GM21723 (cell line): ENCODE data around the gene IL16.
"Not testable (repeated sequence)": the region's sequence is repeated elsewhere in the genome, so short reads cannot be mapped to it uniquely, and the experiment has no call there.

ENCODE experiments used
- ATAC-seq: cut with Tn5 transposase; IDR thresholded peaks from one replicate; pipeline ENCODE4 v1.9.1; 2021; ENCODE audit warnings: mild to moderate bottlenecking, moderate library complexity; ENCODE audit not compliant: unreplicated experiment

Gene IL16

DNA sequence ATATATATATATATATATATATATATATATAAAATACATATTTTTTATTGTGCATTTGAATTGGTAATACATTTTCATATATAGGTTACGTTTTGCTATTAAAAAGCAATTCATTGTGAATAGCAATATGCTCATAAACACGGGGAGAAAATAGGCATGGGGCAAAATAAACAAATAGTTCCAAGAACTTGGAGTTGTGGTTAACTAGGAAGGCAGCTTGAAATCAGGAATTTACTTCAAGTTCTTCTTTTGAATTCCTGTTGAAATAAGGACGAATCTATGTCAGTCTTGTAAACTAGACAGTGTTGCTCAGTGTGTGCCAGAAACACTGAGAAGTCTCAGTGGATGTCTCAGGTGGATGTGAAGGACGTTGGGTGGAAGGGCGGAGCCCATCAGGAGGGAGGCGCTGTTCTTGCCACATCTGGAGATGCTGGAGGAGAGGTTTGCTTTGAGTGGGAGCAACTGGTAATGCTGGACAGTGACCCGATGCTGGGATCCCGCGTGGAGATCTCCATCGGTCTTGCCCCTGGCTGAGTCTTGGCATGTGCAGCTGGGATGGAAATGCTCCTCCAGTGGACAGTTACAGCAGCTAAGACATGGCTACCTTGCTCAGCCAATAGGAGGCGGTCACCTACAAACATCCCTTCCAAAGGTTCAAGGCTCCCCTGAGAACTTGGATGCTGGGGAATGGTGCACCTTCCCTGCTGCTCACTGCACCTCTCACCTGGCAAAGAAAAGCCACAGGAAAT is 2.5 kb downstream of the IL16 start:
- no peak for ATAC-seq

DNA sequence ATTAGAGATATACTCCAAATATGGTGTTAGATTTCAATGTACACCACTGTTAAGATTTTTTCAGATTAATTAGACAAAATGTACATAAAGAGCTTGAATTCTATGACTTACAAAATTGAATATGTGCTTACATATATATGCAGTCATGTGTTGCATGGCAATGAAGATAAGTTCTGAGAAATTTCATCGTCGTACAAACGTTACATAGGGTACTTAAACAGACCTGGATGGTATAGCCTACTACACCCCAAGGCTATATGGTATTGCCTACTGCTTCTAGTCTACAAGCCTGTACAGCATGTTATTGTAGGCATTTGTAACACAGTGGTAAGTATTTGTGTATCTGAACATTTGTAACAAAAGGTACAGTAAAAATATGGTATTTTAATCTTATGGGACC is 9.3 kb downstream of the IL16 start:
- no peak for ATAC-seq

DNA sequence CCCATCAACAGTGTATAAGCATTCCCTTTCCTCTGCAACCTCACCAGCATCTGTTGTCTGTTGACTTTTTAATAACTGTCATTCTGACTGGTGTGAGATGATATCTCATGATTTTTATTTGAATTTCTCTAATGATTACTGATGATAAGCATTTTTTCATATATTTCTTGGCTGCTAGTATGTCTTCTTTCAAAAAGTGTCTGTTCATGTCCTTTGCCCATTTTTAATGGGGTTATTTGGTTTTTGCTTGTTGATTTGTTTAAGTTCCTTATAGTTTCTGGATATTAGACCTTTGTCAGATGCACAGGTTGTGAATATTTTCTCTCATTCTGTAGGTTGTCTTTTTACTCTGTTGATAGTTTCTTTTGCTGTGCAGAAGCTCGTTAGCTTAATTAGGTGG is 11.3 kb downstream of the IL16 start:
- ATAC-seq = not testable (repeated sequence)

DNA sequence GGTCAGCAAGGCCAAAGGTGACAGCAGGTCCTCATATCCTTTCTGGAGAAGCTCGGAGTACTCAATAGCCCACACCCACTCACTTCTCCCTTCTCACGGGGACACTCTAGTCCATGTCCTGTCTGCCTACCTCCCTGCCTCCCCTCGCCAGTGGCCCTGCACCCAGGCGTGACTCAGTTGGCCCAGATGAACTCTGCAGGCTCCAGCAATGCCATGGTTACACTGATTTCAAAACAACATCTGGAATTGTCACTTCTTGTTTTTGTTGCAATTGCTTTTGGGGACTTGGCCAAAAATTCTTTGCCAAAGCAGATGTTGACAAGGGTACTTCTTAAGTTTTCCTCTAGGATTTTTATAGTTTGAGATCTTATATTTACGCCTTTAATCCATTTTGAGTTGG is 13.0 kb downstream of the IL16 start:
- ATAC-seq = no peak

DNA sequence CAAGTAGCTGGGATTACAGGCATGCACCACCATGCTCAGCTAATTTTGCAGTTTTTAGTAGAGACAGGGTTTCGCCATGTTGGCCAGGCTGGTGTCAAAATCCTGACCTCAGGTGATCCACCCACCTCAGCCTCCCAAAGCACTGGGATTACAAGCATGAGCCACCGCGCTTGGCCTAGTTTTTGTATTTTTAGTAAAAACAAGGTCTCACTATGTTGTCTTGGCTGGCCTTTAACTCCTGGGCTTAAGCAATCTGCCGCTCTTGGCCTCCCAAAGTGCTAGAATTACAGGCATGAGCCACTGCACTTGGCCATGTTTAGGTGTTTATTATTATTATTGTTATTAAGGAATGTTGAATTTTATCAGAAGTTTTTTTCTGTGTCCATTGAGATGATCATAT is 14.7 kb downstream of the IL16 start:
- ATAC-seq = no peak

DNA sequence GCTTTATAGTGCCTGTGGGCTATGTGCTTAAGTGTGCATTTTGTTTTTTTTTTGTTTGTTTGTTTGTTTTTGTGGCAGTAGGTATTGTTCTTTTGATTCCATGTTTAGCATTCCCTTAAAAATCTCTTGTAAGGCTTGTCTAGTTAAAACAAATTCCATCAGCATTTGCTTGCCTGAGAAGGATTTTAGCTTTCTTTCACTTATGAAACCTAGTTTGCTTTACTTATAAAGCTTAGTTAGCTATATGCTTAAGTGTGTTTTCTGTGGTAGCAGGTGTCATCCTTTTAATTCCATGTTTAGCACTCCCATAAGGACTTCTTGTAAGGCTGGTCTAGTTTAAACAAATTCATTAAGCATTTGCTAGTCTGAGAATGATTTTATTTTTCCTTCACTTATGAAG is 17.3 kb downstream of the IL16 start:
- no peak for ATAC-seq

DNA sequence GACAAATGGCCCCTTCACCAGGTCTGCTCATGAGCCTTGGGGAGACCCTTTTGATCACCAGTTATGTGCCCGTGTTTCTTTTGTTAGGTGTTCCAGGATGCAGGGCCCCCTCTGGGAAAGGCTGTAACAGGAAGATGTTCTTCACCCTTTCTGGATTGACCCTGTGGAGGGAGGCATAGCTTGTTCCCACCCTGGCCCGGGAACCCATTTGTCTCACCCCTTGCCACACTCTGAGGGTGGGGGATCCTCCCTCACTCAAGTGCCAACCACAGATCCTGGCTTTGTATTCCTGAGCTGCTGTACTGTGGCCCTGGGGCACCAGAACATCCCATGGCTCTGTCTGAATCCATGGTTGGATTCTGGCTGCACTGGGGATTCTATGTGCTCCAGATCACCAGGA is 18.9 kb downstream of the IL16 start:
- no peak for ATAC-seq

DNA sequence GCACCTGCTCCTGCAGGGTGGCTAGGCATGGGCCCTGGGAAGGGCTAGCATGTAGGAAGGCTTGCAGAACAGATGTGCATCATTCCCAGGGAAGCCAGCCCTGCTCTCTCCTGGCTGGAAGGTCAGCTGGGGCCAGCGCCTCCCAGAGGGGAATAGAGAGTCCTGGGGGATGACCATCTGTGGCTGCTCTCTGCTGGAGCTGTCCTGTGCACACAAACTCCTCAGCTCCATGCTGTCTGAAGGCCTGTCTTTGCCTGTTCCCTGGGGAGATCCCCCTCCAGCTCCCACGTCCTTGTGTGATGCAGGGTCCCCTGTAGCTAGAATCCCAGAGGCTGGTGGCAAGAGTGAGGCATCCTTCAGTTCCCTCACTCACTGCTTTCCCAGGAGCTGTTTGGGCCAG is 19.3 kb downstream of the IL16 start:
- ATAC-seq = no peak

DNA sequence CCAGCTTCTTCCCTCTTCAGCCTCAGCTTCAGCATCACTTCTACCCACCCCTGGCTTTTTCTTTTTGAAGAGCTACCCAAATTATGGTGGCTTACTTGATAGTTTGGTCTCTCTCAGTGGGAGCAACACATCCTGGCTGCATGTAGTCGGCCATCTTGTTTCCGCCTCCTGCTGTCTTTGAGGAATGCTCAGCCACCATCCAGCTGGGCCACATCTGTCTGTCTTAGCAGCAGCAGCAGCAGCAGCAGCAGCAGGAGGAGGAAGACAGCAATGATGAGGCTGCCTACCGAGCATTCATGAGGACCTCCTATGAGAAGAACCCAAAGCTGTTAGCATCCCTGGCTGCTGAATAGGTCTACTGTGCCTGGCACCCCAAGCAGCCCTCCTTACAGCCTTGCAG is 19.7 kb downstream of the IL16 start:
- no peak for ATAC-seq

DNA sequence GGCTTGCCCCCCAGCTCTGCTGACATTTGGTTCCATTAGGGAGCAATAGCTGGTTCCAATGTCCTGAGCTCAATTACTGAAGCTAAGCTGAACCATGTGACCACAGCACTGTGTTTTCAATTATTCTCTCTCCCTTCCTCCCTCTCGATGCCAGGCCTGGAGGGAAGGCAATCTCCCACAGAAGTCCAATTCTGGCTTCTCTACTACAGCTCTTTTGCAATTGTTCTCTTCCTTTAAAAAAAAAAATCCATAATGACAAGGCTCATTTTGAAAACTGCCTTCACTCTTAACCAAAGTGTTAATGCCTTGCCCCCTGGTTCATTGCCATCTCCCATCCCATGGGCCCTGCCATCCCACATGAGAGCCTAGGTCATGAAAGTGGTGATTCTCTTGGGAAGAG is 24.8 kb downstream of the IL16 start:
- no peak for ATAC-seq

DNA sequence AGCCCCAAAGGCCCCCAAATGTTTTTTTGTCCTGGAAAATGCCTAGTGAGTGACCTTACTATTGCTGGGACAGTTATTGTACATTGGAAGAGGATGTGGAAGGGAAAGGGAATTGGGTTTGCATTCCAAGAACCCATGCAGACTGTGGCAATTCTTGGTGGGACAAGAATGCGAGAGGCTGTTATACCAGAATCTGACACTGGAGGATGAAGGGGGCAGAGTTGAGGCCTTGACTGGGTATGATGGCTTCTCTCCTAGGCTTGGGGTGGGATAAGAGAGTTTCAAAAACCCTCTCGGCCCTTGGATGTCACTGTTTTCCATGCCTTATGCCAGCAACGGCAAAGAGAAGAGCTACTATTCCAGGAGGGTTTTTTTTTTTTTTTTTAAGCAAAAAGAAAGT is 25.3 kb downstream of the IL16 start:
- no peak for ATAC-seq

DNA sequence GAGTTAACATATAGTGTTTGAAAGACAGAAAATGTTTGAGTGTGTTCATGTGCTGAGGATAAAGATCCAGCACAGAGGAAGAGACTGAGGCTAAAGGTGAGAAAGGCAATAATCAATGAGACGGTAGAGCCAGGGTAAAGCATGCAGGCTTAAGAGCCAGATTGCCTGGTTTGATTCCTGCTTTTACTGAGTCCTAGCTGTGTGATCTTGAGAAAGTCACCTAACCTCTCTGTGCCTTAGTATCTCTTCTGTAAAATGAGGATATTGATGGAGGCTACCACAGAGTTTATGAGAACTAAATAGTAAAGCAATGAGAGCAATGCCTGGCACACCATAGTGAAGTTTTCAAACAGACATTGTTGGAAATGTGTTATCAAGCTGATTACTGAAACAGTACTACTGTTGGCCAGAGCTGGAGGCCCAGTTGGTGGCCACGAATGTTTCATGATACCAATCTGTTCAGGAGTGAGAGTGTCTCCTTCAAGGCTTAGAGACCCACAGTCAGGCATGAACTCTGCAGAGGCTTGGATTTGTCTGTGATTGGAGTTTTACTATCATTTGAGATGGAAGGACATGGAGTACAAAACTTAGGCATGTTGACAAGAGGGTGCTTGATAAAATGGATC is 26.8 kb downstream of the IL16 start:
- no peak for ATAC-seq

DNA sequence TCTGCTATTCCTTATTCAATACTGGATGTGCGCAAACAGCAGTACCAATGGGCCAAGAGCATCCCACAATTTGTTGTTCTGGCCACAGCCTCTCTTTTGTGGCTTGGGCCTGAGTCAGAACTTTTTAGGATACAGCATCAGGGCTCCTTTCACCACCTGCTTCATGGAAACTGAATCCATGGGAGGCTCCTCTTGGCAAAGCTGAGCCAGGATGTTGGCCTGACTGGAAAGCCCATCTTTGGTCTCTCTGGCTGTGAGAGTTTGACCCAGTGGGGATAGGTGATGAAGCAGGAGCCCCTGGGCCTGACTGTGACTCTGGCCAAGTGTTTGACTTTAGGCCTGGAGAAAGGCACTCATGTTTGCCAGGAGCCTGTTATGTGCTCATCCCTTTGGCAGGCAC is 27.6 kb downstream of the IL16 start:
- ATAC-seq = no peak

DNA sequence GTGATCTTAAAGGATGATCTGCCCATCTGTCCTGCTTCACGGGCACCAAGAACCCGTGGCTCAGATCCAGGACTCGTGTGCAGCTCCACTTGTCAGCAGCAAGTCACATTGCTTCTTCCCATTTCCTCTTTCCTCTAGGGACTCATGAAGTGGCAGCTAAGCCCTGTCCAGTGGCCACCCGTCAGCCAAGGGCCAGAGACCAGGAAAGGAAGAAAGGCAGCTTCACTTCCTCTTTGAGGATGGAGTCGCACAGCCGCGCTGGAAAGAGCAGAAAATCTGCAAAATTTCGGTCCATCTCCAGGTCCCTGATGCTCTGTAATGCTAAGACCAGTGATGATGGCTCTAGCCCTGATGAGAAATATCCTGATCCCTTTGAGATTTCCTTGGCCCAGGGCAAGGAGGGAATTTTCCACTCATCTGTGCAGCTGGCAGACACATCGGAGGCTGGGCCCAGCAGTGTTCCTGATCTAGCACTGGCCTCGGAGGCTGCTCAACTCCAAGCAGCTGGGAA is 28.5 kb downstream of the IL16 start:
- ATAC-seq = no peak

DNA sequence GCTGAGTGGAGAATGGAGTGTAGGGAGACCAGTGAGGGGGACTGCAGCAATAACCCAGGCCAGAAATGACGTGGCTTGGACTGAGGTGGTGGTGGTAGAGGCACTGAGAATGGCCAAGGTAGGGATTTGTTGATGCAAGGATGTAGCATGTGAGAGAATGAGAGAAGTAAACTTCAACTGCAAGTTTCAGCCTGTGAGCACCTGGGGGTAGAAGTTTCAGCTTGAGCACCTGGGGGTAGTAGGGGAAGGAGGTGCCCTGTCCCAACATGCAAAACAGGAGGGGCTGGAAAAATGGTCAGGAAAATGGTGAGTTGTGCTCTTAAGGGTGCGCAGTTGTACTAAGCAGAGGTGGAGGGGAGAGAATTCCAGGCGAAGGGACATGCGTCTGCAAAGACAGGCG is 31.0 kb downstream of the IL16 start:
- ATAC-seq = no peak

DNA sequence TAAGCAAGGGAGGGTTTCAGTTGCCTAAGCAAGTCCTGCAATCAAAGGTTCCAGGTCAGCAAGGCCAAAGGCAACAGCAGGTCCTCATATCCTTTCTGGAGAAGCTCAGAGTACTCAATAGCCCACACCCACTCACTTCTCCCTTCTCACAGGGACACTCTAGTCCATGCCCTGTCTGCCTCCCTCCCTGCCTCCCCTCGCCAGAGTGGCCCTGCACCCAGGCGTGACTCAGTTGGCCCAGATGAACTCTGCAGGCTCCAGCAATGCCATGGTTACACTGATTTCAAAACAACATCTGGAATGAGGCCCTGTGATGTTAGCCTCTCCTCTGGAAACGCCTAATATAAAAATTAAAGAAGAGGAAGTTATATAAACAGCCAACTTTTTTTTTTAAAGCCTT is 32.9 kb downstream of the IL16 start:
- no peak for ATAC-seq

DNA sequence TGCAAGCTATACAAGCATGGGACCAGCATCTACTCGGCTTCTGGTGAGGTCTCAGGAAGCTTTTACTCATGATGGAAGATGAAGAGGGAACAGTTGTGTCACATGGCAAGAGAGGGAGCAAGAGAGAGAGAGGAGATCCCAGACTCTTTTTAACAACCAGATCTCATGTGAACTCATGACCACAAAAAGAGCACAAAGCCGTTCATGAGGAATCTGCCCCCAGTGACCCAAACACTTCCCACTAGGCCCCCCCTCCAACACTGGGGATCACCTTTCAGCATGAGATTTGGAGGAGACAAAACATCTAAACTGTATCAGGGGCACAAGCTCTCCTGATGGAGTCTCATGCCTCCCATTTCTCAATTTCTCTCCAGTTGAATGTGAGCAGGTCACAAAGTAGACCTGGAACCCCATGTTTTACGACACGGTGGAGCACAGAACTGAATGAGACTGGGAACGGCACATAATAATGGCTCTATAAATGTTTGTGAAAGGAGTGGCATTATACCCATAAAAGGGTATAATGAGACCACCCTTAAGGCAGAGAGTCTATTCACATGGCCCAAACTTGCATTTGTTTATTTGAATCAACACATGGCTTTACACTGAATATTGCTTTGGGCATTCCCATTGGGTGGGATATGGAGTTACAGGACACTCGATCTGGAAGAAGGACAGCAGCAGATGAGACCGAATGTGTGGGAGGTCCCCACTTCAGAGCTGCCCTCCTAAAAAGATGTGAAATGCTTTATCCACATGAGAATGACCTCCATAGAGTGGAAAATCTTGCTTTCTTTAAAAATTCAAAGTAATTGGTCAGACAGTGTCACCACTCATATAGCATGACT is 38.8 kb downstream of the IL16 start:
- ATAC-seq = no peak

DNA sequence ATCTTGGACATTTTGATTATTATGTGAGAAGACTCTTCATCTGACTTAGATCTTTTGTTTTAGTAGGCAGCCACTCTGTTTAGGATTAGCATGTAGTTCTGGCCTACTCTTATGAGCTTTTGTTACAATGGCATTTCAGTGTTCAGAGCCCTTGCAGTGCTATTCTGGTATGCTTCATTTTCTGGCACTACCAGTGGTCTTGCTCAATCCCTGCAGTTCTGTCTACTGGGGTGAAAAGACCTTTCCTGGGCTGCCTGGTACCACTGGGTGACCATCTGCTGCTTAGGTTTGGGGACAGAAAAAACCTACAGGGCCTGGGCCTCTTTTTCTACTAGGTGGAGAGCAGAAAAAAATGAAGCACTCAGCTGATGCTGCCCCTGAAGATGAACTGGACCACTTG is 42.5 kb downstream of the IL16 start:
- no peak for ATAC-seq

DNA sequence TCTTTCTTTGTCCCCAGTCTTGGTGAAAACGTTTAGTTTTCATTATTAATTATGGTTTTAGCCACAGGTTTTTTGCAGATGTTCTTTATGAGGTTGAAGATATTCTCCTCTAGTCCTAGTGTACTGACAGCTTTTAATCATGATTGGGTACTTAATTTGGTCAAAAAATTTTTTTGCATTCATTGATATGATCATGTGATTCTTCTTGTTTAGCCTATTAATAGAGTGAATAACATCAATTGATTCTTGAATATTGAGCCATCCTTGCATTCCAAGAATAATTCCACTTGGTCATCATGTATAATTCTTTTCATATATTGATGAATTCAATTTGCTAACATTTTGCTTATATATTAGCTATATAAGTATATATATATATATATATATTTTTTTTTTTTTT is 46.1 kb downstream of the IL16 start:
- no peak for ATAC-seq

DNA sequence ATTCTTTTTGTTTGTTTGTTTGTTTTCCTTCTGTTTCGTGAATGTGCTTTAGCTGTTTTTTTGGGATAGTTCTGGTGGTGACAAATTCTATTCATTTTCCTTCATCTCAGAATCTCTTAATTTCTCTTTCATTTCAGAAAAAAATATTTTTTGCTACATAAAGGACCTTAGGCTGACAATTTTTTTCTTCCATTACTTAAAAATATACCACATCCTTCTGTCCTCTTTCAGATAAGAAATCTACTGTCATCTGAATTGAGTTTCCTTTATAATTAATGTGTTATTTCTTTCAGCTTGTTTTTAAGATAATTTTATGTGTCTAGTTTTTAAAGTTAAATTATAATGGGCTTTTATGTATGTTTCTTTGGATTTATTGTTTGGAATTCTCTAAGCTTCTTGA is 47.6 kb downstream of the IL16 start:
- ATAC-seq = no peak

DNA sequence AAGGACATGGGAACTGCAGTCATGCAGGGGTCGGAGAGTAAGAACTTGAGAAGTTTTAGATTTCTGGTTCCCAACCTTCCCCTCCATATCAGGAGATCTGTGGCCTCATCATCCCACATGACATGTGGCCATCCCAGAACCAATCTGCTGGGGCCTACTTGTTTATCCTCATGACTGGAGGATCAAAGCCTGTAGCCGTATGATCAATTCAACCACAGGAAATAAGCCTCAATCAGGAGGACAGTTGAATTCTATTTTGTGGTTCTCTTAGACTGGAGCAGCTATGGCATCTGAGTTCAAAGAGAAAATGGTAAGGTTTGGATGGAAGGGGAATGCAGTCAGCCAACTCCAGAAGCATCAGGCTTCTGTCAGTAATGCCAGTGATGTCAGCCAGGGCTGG is 57.2 kb downstream of the IL16 start:
- ATAC-seq = no peak
